Dermis microvascular lymphatic vessel endothelial cell (primary cell): Measurements from ENCODE around the gene DOCK4. TPM values are rescaled to one million over a fixed set of nuclear protein-coding genes. Genes with fewer than 3 reads are reported as not detected.
"Not testable (repeated sequence)": the region's sequence is repeated elsewhere in the genome, so short reads cannot be mapped to it uniquely, and the experiment has no call there.

ENCODE experiments used
- DNase-seq, 2 donors: peaks; one replicate each; pipeline versions ENCODE4 v3.0.0 to v3.0.0-alpha.2; 2010; ENCODE audit warnings: low read depth in 2 of 2
- total RNA-seq: library from RNA; depleted of rRNA; stranded (reverse); fragments of >200 nt; gene quantifications from 2 replicates; pipeline ENCODE4 v1.2.1, GENCODE V29; 2014

The DOCK4 gene
- total RNA-seq, 1 donor from 2014 or later, result 59.7 TPM

DNA sequence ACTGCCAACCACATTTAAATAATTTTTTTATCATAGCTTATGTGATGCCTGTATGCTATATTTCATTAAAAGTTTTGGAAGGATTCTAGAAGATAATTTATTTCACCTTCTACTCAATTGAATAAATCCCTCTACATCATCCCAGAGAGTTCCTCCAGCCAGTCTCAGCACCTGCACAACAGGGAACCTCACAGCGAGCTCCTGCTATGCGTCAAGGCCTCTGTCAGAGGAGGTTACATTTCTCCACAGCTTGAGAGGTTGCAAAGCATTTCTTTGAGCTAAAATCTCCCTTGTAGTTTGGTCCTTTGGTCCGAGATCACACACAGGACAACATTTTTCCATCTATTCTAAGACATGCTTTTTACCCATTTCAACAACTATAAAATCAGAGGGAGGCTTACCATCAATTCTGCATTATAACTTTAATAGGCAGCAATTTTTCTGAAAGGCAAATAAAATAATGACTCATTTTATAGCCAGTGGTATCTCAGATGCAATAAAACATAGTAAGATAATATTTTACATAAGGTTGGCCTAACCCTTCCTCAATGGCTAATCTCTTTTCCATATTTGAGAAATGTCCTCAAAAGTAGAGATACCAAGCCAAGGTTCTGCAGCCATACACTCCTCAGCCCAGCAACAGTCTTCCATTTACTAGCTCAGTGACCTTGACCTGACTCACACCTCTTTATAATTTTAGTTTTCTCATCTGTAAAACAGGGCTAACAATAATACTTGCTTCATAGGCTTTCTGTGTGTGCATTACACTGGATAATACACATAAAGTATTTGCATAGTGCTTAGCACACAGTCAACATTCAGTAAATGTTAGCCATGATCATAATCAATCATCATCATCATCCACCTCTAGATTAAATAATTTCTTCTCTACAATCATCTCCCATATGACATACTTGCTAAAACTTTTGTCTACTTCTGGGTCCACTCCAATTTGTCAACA, 68.8 kb downstream of the DOCK4 start:
- DNase-seq, result no peak

DNA sequence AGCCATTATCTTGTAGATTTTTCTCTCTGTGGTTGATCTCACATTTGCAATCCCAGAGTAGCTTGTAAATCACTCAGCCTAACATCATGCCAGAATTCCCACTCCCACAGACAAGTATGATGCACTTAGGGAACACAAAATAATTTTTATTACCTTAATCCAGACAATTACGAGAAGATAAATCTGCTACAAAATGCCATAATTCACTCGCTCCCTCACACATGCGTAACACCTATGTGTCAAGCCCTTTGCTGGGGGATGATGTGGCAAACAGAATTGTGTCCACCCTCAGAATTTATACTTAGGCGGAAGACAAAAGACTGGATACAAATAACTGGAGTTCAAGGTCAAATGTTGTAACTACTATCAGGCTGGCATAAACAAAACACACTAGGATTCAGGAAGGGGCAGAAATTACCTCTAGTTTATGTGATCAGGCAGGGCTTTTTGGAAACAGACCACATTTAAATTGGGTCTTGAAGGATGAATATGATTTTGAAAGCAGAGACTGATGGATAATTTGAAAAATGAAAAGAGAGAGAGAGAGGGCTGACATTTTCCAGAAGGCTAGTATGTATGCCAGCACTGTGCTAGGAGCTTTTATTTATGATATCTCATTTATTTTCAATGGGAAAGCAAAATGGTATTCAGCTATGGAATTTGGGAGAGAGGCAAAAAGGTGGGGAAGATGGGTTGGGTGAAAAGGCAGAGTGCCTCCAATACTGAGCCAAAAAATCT, 69.8 kb downstream of the DOCK4 start:
- DNase-seq, result peak in 1 of 2 donors; percentile 51

DNA sequence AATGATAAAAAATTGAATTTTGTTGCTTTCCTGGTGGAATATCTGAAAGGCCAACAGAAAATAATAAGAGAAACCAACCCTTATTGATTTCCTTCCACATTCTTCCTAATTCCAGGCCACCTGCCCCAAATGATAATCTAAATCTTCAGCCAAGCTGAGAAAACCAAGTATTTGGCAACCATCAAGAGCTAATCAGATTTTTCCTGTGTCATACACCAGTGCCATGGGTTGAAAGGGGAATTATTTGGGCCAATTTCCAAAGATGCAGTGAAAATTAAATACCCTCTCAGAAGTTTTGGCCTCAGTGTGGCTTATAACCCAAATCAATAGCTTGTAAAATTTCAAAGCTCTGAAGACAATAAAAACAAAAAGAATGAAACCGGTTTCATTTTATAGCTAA, 70.4 kb downstream of the DOCK4 start:
- DNase-seq, result no peak

DNA sequence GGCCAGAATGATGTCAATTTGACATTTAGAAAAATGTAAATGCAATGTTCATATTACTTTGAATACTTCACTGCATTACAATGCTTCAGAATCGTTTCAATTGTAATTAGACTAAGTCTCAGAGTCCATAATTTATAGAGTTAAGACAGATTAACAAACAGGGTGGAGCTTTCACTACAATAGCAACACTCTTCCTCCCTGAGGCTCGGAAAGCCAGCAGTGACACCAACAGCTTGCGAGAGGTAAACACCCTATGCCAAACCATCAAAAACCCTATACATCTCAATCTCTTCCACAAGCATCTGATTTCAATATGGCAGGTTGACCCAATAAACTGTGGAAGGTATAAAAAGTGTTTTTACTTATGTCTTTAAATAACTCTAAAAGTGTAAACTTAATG, 72.2 kb downstream of the DOCK4 start:
- DNase-seq, result no peak

DNA sequence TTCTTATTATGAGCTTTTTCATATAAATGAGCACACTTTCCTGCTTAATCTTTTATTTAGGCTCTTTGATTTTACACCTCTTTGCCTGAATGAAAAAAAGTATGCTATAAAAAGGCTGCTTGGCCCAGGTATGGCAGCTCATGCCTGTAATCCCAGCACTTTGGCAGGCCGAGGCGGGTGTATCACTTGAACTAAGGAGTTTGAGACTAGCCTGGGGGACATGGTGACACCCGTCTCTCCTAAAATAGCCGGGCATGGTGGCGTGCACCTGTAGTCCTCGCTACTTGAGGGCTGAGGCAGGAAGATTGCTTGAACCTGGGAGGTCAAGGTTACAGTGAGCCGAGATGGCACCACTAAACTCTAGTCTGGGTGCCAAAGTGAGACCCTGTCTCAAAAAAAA, 72.9 kb downstream of the DOCK4 start:
- no peak for DNase-seq

DNA sequence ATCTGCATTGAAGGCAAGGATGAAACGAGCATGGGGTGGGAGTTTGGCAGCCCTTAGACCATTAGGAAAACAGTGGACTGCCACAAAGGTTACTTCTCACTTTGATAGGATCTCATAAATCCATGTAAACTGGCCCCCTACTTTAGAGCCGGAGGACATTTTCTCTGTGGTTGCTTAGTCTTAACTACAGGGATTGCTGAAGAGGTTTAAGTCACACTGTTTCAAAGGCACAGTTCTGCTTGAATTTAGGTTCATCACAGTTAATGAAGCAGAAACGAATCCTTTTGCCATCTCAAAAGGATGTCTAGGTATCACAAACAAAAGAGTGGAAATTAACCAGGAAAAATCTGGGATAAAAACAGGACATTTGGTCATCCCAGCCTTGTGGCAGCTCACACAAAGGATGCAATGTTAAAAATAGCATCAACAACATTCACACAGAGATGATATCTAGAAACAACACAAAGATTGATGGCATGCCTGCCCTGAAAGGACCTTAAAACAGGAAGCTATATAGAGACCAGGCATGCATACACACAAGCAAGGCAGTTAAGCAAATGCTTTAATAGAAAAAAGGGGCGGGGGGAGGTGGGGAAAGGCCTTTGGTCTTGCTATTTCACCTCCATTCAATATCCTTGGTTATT, 74.0 kb downstream of the DOCK4 start:
- peak; percentile 90 to 96 for DNase-seq

DNA sequence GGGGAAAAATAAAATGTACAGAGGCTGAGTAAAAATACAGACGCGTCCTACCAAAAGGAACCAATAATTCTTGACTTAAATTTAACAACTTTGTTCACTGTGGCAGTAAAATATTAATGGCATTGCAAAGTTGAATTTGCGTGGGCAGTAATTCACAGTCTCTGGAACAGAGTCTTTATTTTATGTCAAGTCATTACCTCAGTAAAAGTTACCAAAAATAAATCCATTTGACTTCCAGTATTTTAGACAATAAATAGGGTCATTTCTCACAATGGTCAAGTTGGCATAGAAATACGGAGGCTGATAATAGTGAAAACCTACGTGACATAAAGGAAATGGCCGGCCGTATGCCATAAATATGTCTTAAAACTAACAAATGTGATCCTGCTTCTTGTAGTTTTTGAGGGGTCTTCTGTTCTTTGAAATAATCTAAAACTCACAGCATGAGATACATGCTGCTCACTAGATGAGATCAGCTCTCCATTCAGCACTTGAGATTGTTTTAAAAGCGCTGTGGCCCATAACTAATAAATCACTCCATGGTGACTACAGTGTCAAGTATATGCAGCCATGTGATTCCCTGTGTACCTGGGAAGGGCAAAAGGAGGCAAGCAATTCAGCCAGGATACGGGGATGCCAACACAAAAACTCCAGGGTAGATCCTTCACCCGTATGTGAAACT, 75.3 kb downstream of the DOCK4 start:
- DNase-seq, result peak in 1 of 2 donors; percentile 51

DNA sequence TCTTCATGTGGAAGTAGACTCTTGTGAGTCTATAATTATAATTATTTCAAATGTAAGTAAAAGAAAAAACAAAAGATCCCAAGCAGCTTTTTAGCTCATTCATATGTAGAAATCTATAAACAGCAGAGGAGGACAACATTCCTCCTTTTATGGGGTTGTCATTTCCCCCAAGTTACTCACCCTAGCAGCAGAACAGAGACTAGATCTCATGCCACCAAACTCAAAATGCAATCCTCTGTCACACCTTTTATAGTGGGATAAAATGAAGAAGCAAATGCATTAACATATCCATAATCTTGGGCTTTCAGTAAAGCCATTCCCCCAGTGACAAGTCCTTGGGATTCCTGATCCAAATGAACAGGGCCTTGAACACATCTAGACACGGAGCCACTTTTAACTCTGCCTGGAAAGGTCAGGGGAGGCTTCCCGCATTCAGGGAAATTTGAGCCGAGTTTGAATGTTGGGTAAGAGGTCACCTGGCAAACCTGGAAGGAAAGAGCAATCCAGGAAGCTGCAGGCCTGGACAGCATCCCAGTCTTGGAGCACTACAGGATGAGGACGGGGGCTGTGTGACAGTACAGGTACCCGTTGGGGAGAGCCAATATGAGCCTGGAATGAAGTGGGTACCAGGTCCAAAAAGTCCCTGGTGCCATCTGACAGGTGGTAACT, 76.4 kb downstream of the DOCK4 start:
- DNase-seq, result peak; percentile 51 to 72

DNA sequence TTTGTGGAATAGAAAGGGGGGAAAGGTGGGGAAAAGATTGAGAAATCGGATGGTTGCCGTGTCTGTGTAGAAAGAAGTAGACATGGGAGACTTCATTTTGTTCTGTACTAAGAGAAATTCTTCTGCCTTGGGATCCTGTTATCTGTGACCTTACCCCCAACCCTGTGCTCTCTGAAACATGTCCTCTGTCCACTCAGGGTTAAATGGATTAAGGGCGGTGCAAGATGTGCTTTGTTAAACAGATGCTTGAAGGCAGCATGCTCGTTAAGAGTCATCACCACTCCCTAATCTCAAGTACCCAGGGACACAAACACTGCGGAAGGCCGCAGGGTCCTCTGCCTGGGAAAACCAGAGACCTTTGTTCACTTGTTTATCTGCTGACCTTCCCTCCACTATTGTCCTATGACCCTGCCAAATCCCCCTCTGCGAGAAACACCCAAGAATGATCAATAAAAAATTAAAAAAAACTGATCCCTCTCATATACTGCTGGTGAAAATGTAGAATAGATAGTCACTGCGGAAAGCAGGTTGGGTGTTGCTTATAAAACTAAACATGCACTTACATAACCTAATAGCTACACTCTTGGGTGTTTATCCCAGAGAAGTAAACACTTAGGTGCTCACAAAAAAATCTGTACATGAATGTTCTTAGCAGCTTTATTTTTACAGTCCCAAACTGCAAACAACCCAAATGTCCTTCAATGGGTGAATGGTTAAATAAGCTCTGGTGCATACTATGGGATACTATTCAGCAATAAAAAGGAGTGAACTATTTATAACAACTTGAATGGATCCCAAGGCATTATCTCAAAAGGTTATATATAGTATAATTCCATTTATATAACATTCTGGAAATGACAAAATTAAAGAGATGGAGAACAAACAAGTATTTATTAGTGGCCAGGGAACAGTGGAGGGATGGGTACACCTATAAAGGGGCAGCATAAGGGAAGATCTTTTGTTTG, 77.5 kb downstream of the DOCK4 start:
- not testable (repeated sequence) for DNase-seq

DNA sequence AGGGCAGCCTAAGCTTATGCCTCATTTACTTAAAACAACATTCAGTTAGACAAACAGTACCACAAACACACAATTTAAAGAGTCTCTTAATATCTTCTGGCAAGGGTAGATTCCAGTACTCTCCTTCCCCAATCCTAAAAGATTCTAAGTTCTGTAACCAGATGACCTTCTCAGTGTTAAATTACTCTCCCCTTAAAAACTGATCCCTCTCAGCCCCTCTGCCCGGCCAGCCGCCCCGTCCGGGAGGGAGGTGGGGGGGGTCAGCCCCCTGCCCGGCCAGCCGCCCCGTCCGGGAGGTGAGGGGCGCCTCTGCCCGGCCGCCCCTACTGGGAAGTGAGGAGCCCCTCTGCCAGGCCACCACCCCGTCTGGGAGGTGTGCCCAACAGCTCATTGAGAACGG, 78.2 kb downstream of the DOCK4 start:
- DNase-seq, result not testable (repeated sequence)

DNA sequence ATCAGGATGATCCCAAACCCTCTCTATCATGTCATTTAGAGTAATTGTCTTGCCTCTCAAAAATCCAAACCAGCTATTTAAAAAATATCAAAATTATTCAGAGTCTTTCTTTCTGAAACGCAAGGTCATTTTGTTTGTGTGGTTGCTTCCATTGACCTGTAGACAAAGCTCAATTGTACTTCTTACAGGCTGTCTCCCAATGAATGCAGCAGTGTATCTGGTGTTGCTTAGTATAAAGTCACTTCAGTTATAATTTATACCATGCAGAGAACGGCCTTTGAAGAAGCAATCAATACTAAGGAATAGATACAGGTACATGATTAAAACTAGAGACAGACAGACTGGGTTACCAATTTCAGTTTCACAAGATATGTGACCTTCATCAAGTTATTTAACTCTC, 80.9 kb downstream of the DOCK4 start:
- DNase-seq, result no peak

DNA sequence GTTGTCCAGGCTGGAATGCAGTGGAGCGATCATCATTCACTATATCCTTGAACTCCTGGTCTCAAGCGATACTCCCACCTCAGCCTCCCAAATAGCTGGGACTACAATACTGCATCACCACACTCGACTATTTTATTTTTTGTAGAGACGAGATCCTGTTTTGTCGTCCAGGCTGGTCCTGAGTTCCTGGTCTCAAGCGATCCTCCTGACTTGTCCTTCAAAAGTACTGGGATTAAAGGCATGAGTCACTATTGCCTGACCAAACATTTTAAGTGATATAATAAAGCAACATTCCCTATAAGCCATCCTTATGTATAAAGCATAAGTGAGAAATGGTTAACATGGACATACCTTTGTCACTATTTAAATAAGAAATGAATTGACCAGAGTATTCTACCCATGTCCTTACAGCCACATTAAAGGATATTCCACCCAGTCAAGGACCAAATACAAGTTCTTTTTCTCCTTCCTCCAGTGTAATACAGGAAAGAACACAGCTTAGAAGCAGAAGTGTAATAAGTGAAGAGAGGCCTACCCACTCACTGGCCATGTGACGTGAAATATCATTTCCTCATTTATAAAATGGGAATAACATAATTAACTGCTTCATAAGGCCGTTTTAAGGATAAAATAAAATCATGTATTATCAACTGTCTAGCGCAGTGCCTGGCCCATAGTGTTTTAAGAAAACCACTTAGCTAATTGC, 82.0 kb downstream of the DOCK4 start:
- no peak for DNase-seq

DNA sequence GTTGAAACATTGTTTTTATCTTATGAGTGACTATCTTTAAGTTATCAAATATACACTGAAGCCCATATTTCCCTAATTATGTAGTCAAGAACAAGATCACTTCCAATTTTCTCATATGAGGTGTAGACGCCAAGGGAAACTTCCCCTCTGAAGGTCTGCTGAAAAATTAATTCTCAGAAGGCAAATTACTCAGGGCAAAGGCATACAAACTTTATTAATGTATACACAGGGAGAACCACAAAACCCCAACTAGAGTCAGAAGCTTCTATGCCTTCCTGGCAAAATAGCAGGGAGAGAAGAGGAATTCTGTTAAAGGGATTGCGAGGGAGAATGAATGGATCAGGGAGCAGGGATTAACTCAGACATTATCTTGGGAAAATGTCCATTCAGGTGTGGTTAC, 83.4 kb downstream of the DOCK4 start:
- no peak for DNase-seq

DNA sequence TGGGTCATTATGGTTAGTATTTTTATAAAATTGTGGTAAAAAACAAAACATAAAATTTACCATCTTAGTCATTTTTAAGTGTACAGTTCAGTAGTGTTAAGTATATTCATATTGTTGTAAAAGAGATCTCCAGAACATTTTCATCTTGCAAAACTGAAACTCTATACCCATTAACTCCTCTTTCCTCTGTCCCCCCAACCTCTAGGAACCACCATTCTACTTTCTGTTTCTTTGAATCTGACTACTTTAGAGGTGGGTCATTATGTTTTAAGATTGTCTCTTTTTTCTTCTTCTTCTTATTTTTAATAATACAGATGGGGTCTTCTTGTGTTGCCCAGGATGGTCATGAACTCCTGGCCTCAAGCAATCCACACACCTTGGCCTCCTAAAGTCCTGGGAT, 84.1 kb downstream of the DOCK4 start:
- no peak for DNase-seq

DNA sequence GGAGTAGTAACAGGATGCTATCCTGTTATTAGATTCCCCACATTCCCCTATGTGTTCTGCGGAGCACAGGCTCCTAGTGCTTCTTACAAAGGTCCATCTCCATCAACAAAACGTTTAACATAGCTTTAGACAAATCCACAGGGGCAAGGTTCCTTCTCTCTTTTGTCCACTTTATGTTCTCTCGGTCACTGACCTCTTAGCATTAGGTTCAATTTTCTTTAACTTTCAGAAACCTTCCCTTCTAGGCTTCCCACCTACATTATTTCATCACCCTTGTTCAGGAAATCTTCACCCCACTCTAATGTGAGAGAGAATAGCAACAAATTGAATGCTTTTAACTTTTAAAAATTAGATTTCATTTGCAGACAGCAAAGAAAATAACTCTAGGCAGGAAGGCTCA, 84.9 kb downstream of the DOCK4 start:
- no peak for DNase-seq

DNA sequence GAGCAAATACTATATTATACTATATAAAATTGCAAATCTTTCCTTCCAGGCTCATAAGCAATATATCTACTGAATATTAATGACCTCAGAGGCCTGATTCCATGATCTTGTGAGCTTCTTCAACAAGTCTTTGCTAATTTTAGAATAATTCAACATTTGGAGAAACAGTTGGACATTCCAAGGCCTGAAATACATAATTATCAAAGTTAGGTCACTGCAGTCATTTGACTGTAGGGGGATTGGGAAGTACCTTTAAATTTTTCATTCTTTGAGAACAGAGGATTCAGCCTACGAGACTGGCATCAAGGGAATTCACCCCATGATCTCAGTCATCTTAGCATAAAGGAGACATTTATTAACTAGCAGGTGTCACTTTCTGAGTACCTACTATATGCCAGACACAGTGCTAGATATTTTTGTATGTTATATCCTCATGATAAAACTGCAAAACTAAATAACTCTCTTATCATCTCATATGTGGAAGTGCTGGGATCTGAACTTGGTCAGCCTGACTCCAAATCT, 85.4 kb downstream of the DOCK4 start:
- no peak for DNase-seq

DNA sequence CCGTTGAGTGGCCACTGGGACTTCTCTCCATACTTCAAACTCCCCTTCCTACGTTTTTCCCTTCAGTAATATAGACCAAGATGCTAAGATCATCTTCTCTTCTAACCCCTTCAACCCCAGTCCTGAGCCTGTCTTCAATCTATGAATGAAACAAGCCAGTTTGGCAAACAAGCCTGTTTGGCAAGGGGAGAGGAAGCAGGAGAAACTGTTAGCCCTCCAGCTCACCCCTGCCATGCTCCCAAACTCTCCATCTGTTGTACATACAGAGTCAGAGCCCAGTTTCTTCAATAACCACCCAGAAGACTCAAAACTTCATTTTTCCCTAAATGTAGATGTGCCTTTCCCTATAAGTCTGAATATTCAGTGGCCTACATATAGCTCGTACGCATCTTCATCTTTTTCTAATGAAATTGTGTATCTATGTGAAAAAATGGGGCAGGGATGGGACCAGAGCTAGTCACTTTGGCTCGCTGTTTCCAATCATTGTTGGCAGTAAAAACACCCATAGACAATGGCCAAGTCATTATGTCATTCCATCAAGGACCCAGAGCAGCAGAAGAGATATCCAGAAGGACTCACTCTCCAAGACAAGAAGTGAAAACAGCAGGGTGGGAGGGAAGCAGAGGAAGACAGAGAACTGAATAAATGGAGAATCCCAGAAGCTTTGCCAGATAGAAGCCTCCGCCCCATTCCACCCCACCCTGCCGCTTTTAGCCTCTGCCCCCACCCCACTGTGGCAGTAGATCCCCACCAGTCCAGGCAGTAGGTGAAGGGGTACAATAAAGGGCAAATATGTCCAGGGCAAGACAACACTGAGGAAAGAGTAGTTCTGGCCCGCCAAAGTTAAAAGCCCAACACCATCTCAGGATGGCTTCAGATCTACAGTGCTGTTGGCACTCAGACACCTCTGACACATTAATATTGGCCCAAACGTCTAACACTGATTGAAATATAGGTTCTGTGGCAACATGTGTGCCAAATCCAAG, 87.3 kb downstream of the DOCK4 start:
- no peak for DNase-seq

DNA sequence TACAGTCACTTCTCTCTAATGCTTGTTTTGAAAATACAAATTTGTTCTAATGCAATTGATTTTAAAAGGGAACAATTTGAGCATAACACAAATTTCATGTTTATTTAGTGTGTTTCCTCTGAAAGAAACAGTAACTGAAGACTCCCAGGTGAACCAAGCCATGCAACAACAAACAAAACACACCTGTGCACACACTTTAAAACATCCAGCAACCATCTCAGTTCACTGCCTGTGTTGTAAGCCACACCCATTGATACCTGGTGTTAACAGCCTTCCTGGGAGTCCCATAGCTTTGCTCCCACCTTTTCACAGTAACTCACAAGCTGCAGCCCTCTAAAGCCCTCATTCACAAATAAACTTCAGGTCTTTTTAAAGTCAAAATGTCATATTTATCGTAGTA, 89.3 kb downstream of the DOCK4 start:
- DNase-seq, result no peak
